ENCODE measurements around the gene RAB40B. TPM values are rescaled to one million over a fixed set of nuclear protein-coding genes. Genes with fewer than 3 reads are reported as not detected.

RAB40B gene
- total RNA-seq, 1 donor from 2014 or later, result 20.0 TPM

GRCh38 chr17:82666931-82667667 is 31.4 kb downstream of the RAB40B start:
- Mint-ChIP-seq H3K27ac (ENCODE audit: unreplicated experiment) (no peak overlapping the region), H3K4me3 (ENCODE audit: unreplicated experiment) (no peak overlapping the region), H3K4me1 (ENCODE audit: low read depth) (peaks cover 9% of the 10 kb centered on the region), H3K9me3 (ENCODE audit: low read depth) (no peaks in the 10 kb centered on the region), H3K36me3 (ENCODE audit: low read depth) (peaks cover 4% of the 10 kb centered on the region), H3K27me3 (ENCODE audit: low read depth) (no peaks in the 10 kb centered on the region)
- DNase-seq (ENCODE audit: low spot score), result peak; percentile 80
- no peak for TF ChIP-seq CTCF (IDR thresholded peaks at IDR 0.05)

GRCh38 chr17:82665891-82666290 is 32.6 kb downstream of the RAB40B start:
- Mint-ChIP-seq H3K4me3 (ENCODE audit: unreplicated experiment) (no peak overlapping the region), H3K4me1 (ENCODE audit: low read depth) (peaks cover 6% of the 10 kb centered on the region), H3K9me3 (ENCODE audit: low read depth) (no peaks in the 10 kb centered on the region), H3K27me3 (ENCODE audit: low read depth) (no peaks in the 10 kb centered on the region), H3K27ac (ENCODE audit: unreplicated experiment) (no peak overlapping the region), H3K36me3 (ENCODE audit: low read depth) (peaks cover 6% of the 10 kb centered on the region)
- DNase-seq (ENCODE audit: low spot score), result peak; percentile 79
- no peak for TF ChIP-seq CTCF (IDR thresholded peaks at IDR 0.05)

GRCh38 chr17:82665217-82665616 is 33.3 kb downstream of the RAB40B start:
- Mint-ChIP-seq H3K9me3 (ENCODE audit: low read depth) (no peaks in the 10 kb centered on the region), H3K27me3 (ENCODE audit: low read depth) (no peaks in the 10 kb centered on the region), H3K4me1 (ENCODE audit: low read depth) (peaks cover 6% of the 10 kb centered on the region), H3K4me3 (ENCODE audit: unreplicated experiment) (no peak overlapping the region), H3K27ac (ENCODE audit: unreplicated experiment) (no peak overlapping the region), H3K36me3 (ENCODE audit: low read depth) (peaks cover 8% of the 10 kb centered on the region)
- no peak for TF ChIP-seq CTCF (IDR thresholded peaks at IDR 0.05)
- DNase-seq (ENCODE audit: low spot score), result peak; percentile 2

- Mint-ChIP-seq H3K27ac (ENCODE audit: unreplicated experiment) (no peak overlapping the region), H3K36me3 (ENCODE audit: low read depth) (peaks cover 11% of the 10 kb centered on the region), H3K4me1 (ENCODE audit: low read depth) (peaks cover 6% of the 10 kb centered on the region), H3K4me3 (ENCODE audit: unreplicated experiment) (no peak overlapping the region), H3K9me3 (ENCODE audit: low read depth) (no peaks in the 10 kb centered on the region), H3K27me3 (ENCODE audit: low read depth) (no peaks in the 10 kb centered on the region)
- no peak for TF ChIP-seq CTCF (IDR thresholded peaks at IDR 0.05)
- DNase-seq (ENCODE audit: low spot score), result peak; percentile 75
Measured at GRCh38 chr17:82664701-82665182, 33.8 kb downstream of the RAB40B start.

GRCh38 chr17:82664276-82664575 is 34.3 kb downstream of the RAB40B start:
- no peaks in the 10 kb centered on the region for H3K9me3 Mint-ChIP-seq (ENCODE audit: low read depth)
- no peak for TF ChIP-seq CTCF (IDR thresholded peaks at IDR 0.05)
- DNase-seq (ENCODE audit: low spot score), result peak; percentile 64
- H3K4me1 Mint-ChIP-seq (ENCODE audit: low read depth), result peaks cover 6% of the 10 kb centered on the region
- peaks cover 14% of the 10 kb centered on the region for H3K36me3 Mint-ChIP-seq (ENCODE audit: low read depth)
- no peak overlapping the region for H3K27ac Mint-ChIP-seq (ENCODE audit: unreplicated experiment)
- H3K4me3 Mint-ChIP-seq (ENCODE audit: unreplicated experiment), result no peak overlapping the region
- H3K27me3 Mint-ChIP-seq (ENCODE audit: low read depth), result no peaks in the 10 kb centered on the region
